ENCODE data around the gene KRTAP10-2.

Gene KRTAP10-2

GRCh38 chr21:44527156-44527982 lies 23.9 kb downstream of the KRTAP10-2 start:
- in situ Hi-C loops (cut with HindIII; ENCODE audit: low sequenced_read_pairs), result no loop called here

GRCh38 chr21:44526096-44526997 lies 25.0 kb downstream of the KRTAP10-2 start:
- in situ Hi-C loops (cut with HindIII; ENCODE audit: low sequenced_read_pairs), result no loop called here

GRCh38 chr21:44525391-44526095 lies 25.8 kb downstream of the KRTAP10-2 start:
- in situ Hi-C loops (cut with HindIII; ENCODE audit: low sequenced_read_pairs), result no loop called here

- in situ Hi-C loops (cut with HindIII; ENCODE audit: low sequenced_read_pairs), result no loop called here
Observed at GRCh38 chr21:44524414-44525371, 26.6 kb downstream of the KRTAP10-2 start.

GRCh38 chr21:44523567-44524413 lies 27.5 kb downstream of the KRTAP10-2 start:
- in situ Hi-C loops (cut with HindIII; ENCODE audit: low sequenced_read_pairs), result no loop called here

GRCh38 chr21:44522753-44523204 lies 28.5 kb downstream of the KRTAP10-2 start:
- in situ Hi-C loops (cut with HindIII; ENCODE audit: low sequenced_read_pairs), result no loop called here

- in situ Hi-C loops (cut with HindIII; ENCODE audit: low sequenced_read_pairs), result no loop called here
Observed at GRCh38 chr21:44521928-44522752, 29.2 kb downstream of the KRTAP10-2 start.

GRCh38 chr21:44521301-44521927 lies 29.9 kb downstream of the KRTAP10-2 start:
- in situ Hi-C loops (cut with HindIII; ENCODE audit: low sequenced_read_pairs), result no loop called here

- in situ Hi-C loops (cut with HindIII; ENCODE audit: low sequenced_read_pairs), result no loop called here
Observed at GRCh38 chr21:44520326-44521300, 30.7 kb downstream of the KRTAP10-2 start.

- in situ Hi-C loops (cut with HindIII; ENCODE audit: low sequenced_read_pairs), result no loop called here
Observed at GRCh38 chr21:44519346-44520325, 31.7 kb downstream of the KRTAP10-2 start.

GRCh38 chr21:44518686-44519085 lies 32.6 kb downstream of the KRTAP10-2 start:
- in situ Hi-C loops (cut with HindIII; ENCODE audit: low sequenced_read_pairs), result no loop called here

GRCh38 chr21:44517175-44517899 lies 34.0 kb downstream of the KRTAP10-2 start:
- in situ Hi-C loops (cut with HindIII; ENCODE audit: low sequenced_read_pairs), result no loop called here

GRCh38 chr21:44516828-44517174 lies 34.5 kb downstream of the KRTAP10-2 start:
- in situ Hi-C loops (cut with HindIII; ENCODE audit: low sequenced_read_pairs), result no loop called here

- in situ Hi-C loops (cut with HindIII; ENCODE audit: low sequenced_read_pairs), result no loop called here
Observed at GRCh38 chr21:44516342-44516741, 35.0 kb downstream of the KRTAP10-2 start.
